Suprapubic skin (tissue), 4 donors: ENCODE results near the gene ARSG. TPM values are rescaled to one million over a fixed set of nuclear protein-coding genes. Genes with fewer than 3 reads are reported as not detected.
A peak's percentile ranks its signal among the peaks of the same experiment; 100 is the strongest.

Experiments
- DNase-seq, 2 donors: peaks; one replicate each; pipeline ENCODE4 v3.0.0-alpha.2; 2019; ENCODE audit warnings: low spot score in 2 of 2
- H3K27ac ChIP-seq: fragments of 200-600 bp; sonication (generic); one replicate; pipeline ENCODE4 v1.5.1; 2019
- H3K27me3 ChIP-seq: fragments of 200-600 bp; sonication (generic); one replicate; pipeline ENCODE4 v1.5.1; 2019
- H3K36me3 ChIP-seq: fragments of 200-600 bp; sonication (generic); one replicate; pipeline ENCODE4 v1.5.1; 2019
- H3K4me1 ChIP-seq: fragments of 200-600 bp; sonication (generic); one replicate; pipeline ENCODE4 v1.5.1; 2019
- H3K4me3 ChIP-seq: fragments of 200-600 bp; sonication (generic); one replicate; pipeline ENCODE4 v1.5.1; 2019; ENCODE audit warnings: mild to moderate bottlenecking
- H3K9me3 ChIP-seq: fragments of 200-600 bp; sonication (generic); one replicate; pipeline ENCODE4 v1.5.1; 2019
- CTCF ChIP-seq, 2 donors: fragments of 200-600 bp in 1 of 2; fragments of 450-650 bp in 1 of 2; sonication (generic) in 1 of 2; IDR thresholded peaks; one replicate each; pipeline ENCODE4 v1.5.1; 2016 to 2019; ENCODE audit warnings: antibody characterized with exemption in 2 of 2, mild to moderate bottlenecking in 1 of 2, moderate library complexity in 1 of 2
- EP300 ChIP-seq: sonication (generic); formaldehyde crosslinking; IDR thresholded peaks from one replicate; pipeline ENCODE4 v1.6.1; 2017; ENCODE audit warnings: antibody characterized with exemption
- POLR2A ChIP-seq, 2 donors: fragments of 450-650 bp; IDR thresholded peaks; one replicate each; pipeline ENCODE4 v1.6.1; 2017; ENCODE audit warnings: antibody characterized with exemption in 2 of 2, mild to moderate bottlenecking in 2 of 2, moderate library complexity in 2 of 2
- POLR2AphosphoS5 ChIP-seq, 3 donors: sonication (generic); formaldehyde crosslinking; IDR thresholded peaks; one replicate each; pipeline ENCODE4 v1.6.1; 2017; ENCODE audit warnings: antibody characterized with exemption in 3 of 3
- WGBS: methylation state at CpG from one replicate; pipeline ENCODE4 v1.1.5; 2018; 5-methylcytosine and 5-hydroxymethylcytosine counted together
- total RNA-seq, 4 donors: library from RNA; depleted of rRNA; stranded (reverse); fragments of >200 nt; gene quantifications; one replicate each; pipeline ENCODE4 v1.1.0, GENCODE V29; 2016

Gene ARSG
- total RNA-seq, 4 donors from 2014 or later: 7.7 to 12.7 (median 10.7) TPM

- 22% methylated on average over 4 of the region's 4 CpGs for WGBS
- Histone ChIP-seq H3K27ac (peak overlapping the region; percentile 75), H3K9me3 (no peaks in the 10 kb centered on the region), H3K4me3 (no peak overlapping the region), H3K27me3 (no peaks in the 10 kb centered on the region), H3K36me3 (no peaks in the 10 kb centered on the region), H3K4me1 (peaks cover 33% of the 10 kb centered on the region)
- TF ChIP-seq CTCF (IDR thresholded peaks at IDR 0.05): no peak
- no peak for TF ChIP-seq POLR2A (IDR thresholded peaks at IDR 0.05)
- no peak for TF ChIP-seq POLR2AphosphoS5 (IDR thresholded peaks at IDR 0.05)
- TF ChIP-seq EP300: no peak
- DNase-seq: no peak
Measured at GRCh38 chr17:68297195-68297594, 5.9 kb downstream of the ARSG start.

GRCh38 chr17:68298601-68299000 is 7.3 kb downstream of the ARSG start:
- TF ChIP-seq POLR2A (IDR thresholded peaks at IDR 0.05) (no peak), POLR2AphosphoS5 (IDR thresholded peaks at IDR 0.05) (no peak), EP300 (no peak), CTCF (IDR thresholded peaks at IDR 0.05) (no peak)
- H3K27me3 ChIP-seq: no peaks in the 10 kb centered on the region
- H3K36me3 ChIP-seq: no peaks in the 10 kb centered on the region
- H3K4me1 ChIP-seq: peaks cover 26% of the 10 kb centered on the region
- H3K9me3 ChIP-seq: no peaks in the 10 kb centered on the region
- no peak overlapping the region for H3K27ac ChIP-seq
- no peak for DNase-seq
- H3K4me3 ChIP-seq: no peak overlapping the region

GRCh38 chr17:68299817-68300216 is 8.5 kb downstream of the ARSG start:
- no peak for DNase-seq
- Histone ChIP-seq H3K4me1 (peaks cover 24% of the 10 kb centered on the region), H3K4me3 (no peak overlapping the region), H3K27ac (no peak overlapping the region), H3K27me3 (no peaks in the 10 kb centered on the region), H3K9me3 (no peaks in the 10 kb centered on the region), H3K36me3 (no peaks in the 10 kb centered on the region)
- no peak for TF ChIP-seq POLR2AphosphoS5 (IDR thresholded peaks at IDR 0.05)
- no peak for TF ChIP-seq POLR2A (IDR thresholded peaks at IDR 0.05)
- no peak for TF ChIP-seq CTCF (IDR thresholded peaks at IDR 0.05)
- TF ChIP-seq EP300: no peak
- WGBS: 100% methylated on average over 3 of the region's 3 CpGs

- Histone ChIP-seq H3K27me3 (no peaks in the 10 kb centered on the region), H3K27ac (no peak overlapping the region), H3K36me3 (no peaks in the 10 kb centered on the region), H3K4me3 (no peak overlapping the region), H3K4me1 (peaks cover 17% of the 10 kb centered on the region), H3K9me3 (no peaks in the 10 kb centered on the region)
- DNase-seq: no peak
- TF ChIP-seq EP300 (no peak), POLR2AphosphoS5 (IDR thresholded peaks at IDR 0.05) (no peak), CTCF (IDR thresholded peaks at IDR 0.05) (no peak), POLR2A (IDR thresholded peaks at IDR 0.05) (no peak)
- 62% methylated on average over 9 of the region's 9 CpGs for WGBS
Measured at GRCh38 chr17:68301438-68301959, 10.2 kb downstream of the ARSG start.

- H3K27ac ChIP-seq: no peak overlapping the region
- 74% methylated on average over 10 of the region's 10 CpGs for WGBS
- TF ChIP-seq EP300: no peak
- no peak for TF ChIP-seq CTCF (IDR thresholded peaks at IDR 0.05)
- no peak for TF ChIP-seq POLR2AphosphoS5 (IDR thresholded peaks at IDR 0.05)
- TF ChIP-seq POLR2A (IDR thresholded peaks at IDR 0.05): no peak
Measured at GRCh38 chr17:68302066-68302564, 10.8 kb downstream of the ARSG start.

More at GRCh38 chr17:68302066-68302564, 10.8 kb downstream of the ARSG start:
- Histone ChIP-seq H3K27me3 (no peaks in the 10 kb centered on the region), H3K4me1 (peaks cover 11% of the 10 kb centered on the region), H3K36me3 (no peaks in the 10 kb centered on the region), H3K9me3 (no peaks in the 10 kb centered on the region), H3K4me3 (no peak overlapping the region)
- DNase-seq: no peak
